ENCODE results near the gene CDH1. TPM values are rescaled to one million over a fixed set of nuclear protein-coding genes. Genes with fewer than 3 reads are reported as not detected.

The CDH1 gene
- total RNA-seq, 2 experiments from 2014 or later = 0.31 to 0.49 TPM

DNA sequence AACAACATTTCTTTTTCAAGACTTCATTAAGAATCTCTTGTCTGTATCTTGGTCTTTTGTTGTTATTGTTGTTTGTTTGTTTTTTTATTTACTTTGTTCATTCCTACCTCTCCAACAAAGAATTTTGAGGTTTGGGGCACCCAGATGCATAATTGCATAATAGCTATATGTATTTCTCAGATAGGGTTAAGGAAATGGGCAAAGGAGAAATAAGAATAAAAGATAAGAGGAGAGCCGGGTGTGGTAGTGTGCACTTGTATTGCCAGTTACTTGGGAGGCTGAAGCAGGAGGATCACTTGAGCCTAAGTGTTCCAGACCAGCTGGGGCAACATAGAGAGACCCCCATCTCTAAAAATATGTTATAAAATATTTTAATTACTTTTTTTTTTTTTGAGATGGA is 30.5 kb downstream of the CDH1 start:
- peaks cover 5% of the 10 kb centered on the region for H3K4me1 Mint-ChIP-seq (ENCODE audit: low read depth)
- H3K4me3 ChIP-seq (ENCODE audit: low read length) = no peak overlapping the region
- ATAC-seq (ENCODE audit: poor library complexity) = no peak
- no peak for DNase-seq
- intact Hi-C loops (cut with DNase I, micrococcal nuclease) = no loop called here
- no peaks in the 10 kb centered on the region for H3K9me3 ChIP-seq (ENCODE audit: control insufficient read depth in 1 of 2, insufficient read depth in 1 of 2, low read length in 2 of 2)
- ChIA-PET CTCF (no interaction called here), POLR2A (interaction anchor here (0.6 kb wide), 1 partner anchor 197 kb away, joined by 3 read pairs; no protein-coding TSS in a partner anchor)
- no peaks in the 10 kb centered on the region for H3K27me3 Mint-ChIP-seq
- H3K27ac Mint-ChIP-seq = no peak overlapping the region
- no peaks in the 10 kb centered on the region for H3K36me3 Mint-ChIP-seq (ENCODE audit: low read depth)
- no peaks in the 10 kb centered on the region for H3K27me3 ChIP-seq (ENCODE audit: control insufficient read depth in 1 of 2, insufficient read depth in 2 of 2, low read length in 2 of 2)
- no peaks in the 10 kb centered on the region for H3K4me1 ChIP-seq (ENCODE audit: insufficient read depth, low read length)
- H3K36me3 ChIP-seq (ENCODE audit: insufficient read depth, low read length) = no peaks in the 10 kb centered on the region
- TF ChIP-seq, protein P1, sequence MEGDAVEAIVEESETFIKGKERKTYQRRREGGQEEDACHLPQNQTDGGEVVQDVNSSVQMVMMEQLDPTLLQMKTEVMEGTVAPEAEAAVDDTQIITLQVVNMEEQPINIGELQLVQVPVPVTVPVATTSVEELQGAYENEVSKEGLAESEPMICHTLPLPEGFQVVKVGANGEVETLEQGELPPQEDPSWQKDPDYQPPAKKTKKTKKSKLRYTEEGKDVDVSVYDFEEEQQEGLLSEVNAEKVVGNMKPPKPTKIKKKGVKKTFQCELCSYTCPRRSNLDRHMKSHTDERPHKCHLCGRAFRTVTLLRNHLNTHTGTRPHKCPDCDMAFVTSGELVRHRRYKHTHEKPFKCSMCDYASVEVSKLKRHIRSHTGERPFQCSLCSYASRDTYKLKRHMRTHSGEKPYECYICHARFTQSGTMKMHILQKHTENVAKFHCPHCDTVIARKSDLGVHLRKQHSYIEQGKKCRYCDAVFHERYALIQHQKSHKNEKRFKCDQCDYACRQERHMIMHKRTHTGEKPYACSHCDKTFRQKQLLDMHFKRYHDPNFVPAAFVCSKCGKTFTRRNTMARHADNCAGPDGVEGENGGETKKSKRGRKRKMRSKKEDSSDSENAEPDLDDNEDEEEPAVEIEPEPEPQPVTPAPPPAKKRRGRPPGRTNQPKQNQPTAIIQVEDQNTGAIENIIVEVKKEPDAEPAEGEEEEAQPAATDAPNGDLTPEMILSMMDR (IDR thresholded peaks at IDR 0.05) = no peak
- H3K4me3 Mint-ChIP-seq = no peak overlapping the region
- no peaks in the 10 kb centered on the region for H3K9me3 Mint-ChIP-seq
- no peak overlapping the region for H3K27ac ChIP-seq (ENCODE audit: low read depth in 1 of 2, low read length in 2 of 2)

- no peaks in the 10 kb centered on the region for H3K4me1 ChIP-seq (ENCODE audit: insufficient read depth, low read length)
- no peaks in the 10 kb centered on the region for H3K36me3 ChIP-seq (ENCODE audit: insufficient read depth, low read length)
- H3K9me3 ChIP-seq (ENCODE audit: control insufficient read depth in 1 of 2, insufficient read depth in 1 of 2, low read length in 2 of 2) = no peaks in the 10 kb centered on the region
- ATAC-seq (ENCODE audit: poor library complexity) (no peak), DNase-seq (no peak)
- Mint-ChIP-seq H3K36me3 (ENCODE audit: low read depth) (no peaks in the 10 kb centered on the region), H3K4me3 (no peak overlapping the region), H3K4me1 (ENCODE audit: low read depth) (peaks cover 5% of the 10 kb centered on the region), H3K27me3 (no peaks in the 10 kb centered on the region), H3K9me3 (no peaks in the 10 kb centered on the region), H3K27ac (no peak overlapping the region)
- H3K27ac ChIP-seq (ENCODE audit: low read depth in 1 of 2, low read length in 2 of 2) = no peak overlapping the region
- no peak overlapping the region for H3K4me3 ChIP-seq (ENCODE audit: low read length)
- intact Hi-C loops (cut with DNase I, micrococcal nuclease) = no loop called here
- ChIA-PET POLR2A (no interaction called here), CTCF (no interaction called here)
- H3K27me3 ChIP-seq (ENCODE audit: control insufficient read depth in 1 of 2, insufficient read depth in 2 of 2, low read length in 2 of 2) = no peaks in the 10 kb centered on the region
- TF ChIP-seq, protein P1 (IDR thresholded peaks at IDR 0.05) = no peak
Observed at GRCh38 chr16:68768175-68768574, 31.1 kb downstream of the CDH1 start.

- Histone ChIP-seq H3K4me1 (ENCODE audit: insufficient read depth, low read length) (no peaks in the 10 kb centered on the region), H3K36me3 (ENCODE audit: insufficient read depth, low read length) (no peaks in the 10 kb centered on the region), H3K4me3 (ENCODE audit: low read length) (no peak overlapping the region), H3K27me3 (ENCODE audit: control insufficient read depth in 1 of 2, insufficient read depth in 2 of 2, low read length in 2 of 2) (no peaks in the 10 kb centered on the region), H3K9me3 (ENCODE audit: control insufficient read depth in 1 of 2, insufficient read depth in 1 of 2, low read length in 2 of 2) (no peaks in the 10 kb centered on the region), H3K27ac (ENCODE audit: low read depth in 1 of 2, low read length in 2 of 2) (no peak overlapping the region)
- no peaks in the 10 kb centered on the region for H3K9me3 Mint-ChIP-seq
- POLR2A ChIA-PET = no interaction called here
- H3K27ac Mint-ChIP-seq = no peak overlapping the region
- H3K4me1 Mint-ChIP-seq (ENCODE audit: low read depth) = peaks cover 5% of the 10 kb centered on the region
- no peaks in the 10 kb centered on the region for H3K36me3 Mint-ChIP-seq (ENCODE audit: low read depth)
- DNase-seq = no peak
- ATAC-seq (ENCODE audit: poor library complexity) = no peak
- CTCF ChIA-PET = no interaction called here
- TF ChIP-seq, protein P1 (IDR thresholded peaks at IDR 0.05) = no peak
- H3K27me3 Mint-ChIP-seq = no peaks in the 10 kb centered on the region
- no peak overlapping the region for H3K4me3 Mint-ChIP-seq
- intact Hi-C loops (cut with DNase I, micrococcal nuclease) = no loop called here
Observed at GRCh38 chr16:68768771-68769170, 31.7 kb downstream of the CDH1 start.
